GM12878 (cell line): ENCODE data around the gene QSOX1. TPM values are rescaled to one million over a fixed set of nuclear protein-coding genes. Genes with fewer than 3 reads are reported as not detected.

Source experiments
- ATAC-seq: fragments of 200-7000 bp; cut with Tn5 transposase; 3 replicates; pipeline ENCODE4 v1.9.1; 2020; ENCODE audit warnings: mild to moderate bottlenecking, moderate library complexity
- BruUV-seq: library from RNA; stranded (reverse); fragments of 400-500 nt; replicated peaks from 2 replicates; lab custom pipeline; 2021; lab: Mats Ljungman, UMichigan
- CTCF ChIA-PET: fragments of 300-600 bp; sonication (Branson Sonifier 250); formaldehyde crosslinking; extraction: SDS; loops from one replicate; lab custom pipeline; 2021; ENCODE audit warnings: inconsistent platforms; lab: Yijun Ruan, JAX
- POLR2A ChIA-PET: fragments of 350-600 bp; formaldehyde crosslinking; extraction: SDS; loops from one replicate; lab custom pipeline; 2021; ENCODE audit warnings: inconsistent platforms; lab: Charles Lee
- RAD21 ChIA-PET: fragments of 300-600 bp; sonication (Branson Sonifier 250); formaldehyde crosslinking; loops from one replicate; lab custom pipeline; 2023; ENCODE audit warnings: antibody characterized with exemption; ENCODE audit not compliant: unreplicated experiment; lab: Charles Lee
- SMC1A ChIA-PET: fragments of 300-600 bp; sonication (Branson Sonifier 250); formaldehyde crosslinking; loops from one replicate; lab custom pipeline; 2023; ENCODE audit not compliant: unreplicated experiment, uncharacterized antibody; lab: Charles Lee
- DNase-seq: peaks from one replicate; pipeline ENCODE4 v3.0.0-alpha.2; 2011; ENCODE audit warnings: low read depth, low spot score
- FAIRE-seq: peaks from 3 replicates; lab custom pipeline; 2011; peaks lifted over from hg19 to GRCh38; lab: Jason Lieb, UNC
- H2AFZ ChIP-seq: 2 replicates; pipeline ENCODE4 v1.6.0; 2011; ENCODE audit warnings: low read depth, low read length, control low read depth; ENCODE audit not compliant: control insufficient read depth
- H3K27ac ChIP-seq: 2 replicates; pipeline ENCODE4 v1.5.1; 2011; ENCODE audit warnings: control low read depth; ENCODE audit not compliant: control insufficient read depth, insufficient read depth
- H3K27me3 ChIP-seq, 2 experiments: replicated peaks in 1 of 2; 2 replicates each; pipeline versions ENCODE4 v1.6.0 to v1.6.1; 2011; ENCODE audit warnings: low read length in 1 of 2; ENCODE audit not compliant: control insufficient read depth in 2 of 2, insufficient read depth in 2 of 2
- H3K36me3 ChIP-seq, 2 experiments: 2 replicates each; pipeline ENCODE4 v1.5.1; 2011; ENCODE audit warnings: low read length in 1 of 2; ENCODE audit not compliant: control insufficient read depth in 2 of 2, insufficient read depth in 2 of 2
- H3K4me1 ChIP-seq: 2 replicates; pipeline ENCODE4 v1.6.1; 2011; ENCODE audit warnings: mild to moderate bottlenecking, low read length, moderate library complexity, mixed read lengths; ENCODE audit not compliant: control insufficient read depth, insufficient read depth
- H3K4me2 ChIP-seq: 2 replicates; pipeline ENCODE4 v1.6.0; 2011; ENCODE audit warnings: control low read depth; ENCODE audit not compliant: control insufficient read depth, insufficient read depth
- H3K4me3 ChIP-seq: fragments of 200-600 bp; sonication (generic); 2 replicates; pipeline ENCODE4 v1.5.1; 2016
- H3K79me2 ChIP-seq: 2 replicates; pipeline ENCODE4 v1.6.0; 2011; ENCODE audit warnings: low read length; ENCODE audit not compliant: control insufficient read depth, insufficient read depth
- H3K9ac ChIP-seq: 2 replicates; pipeline ENCODE4 v1.8.0; 2011; ENCODE audit warnings: low read length, control low read depth, mixed read lengths; ENCODE audit not compliant: control insufficient read depth, insufficient read depth
- H3K9me3 ChIP-seq: replicated peaks from 3 replicates; pipeline ENCODE4 v1.5.1; 2011; ENCODE audit warnings: mild to moderate bottlenecking, low read length; ENCODE audit not compliant: control insufficient read depth, insufficient read depth
- H4K20me1 ChIP-seq: 2 replicates; pipeline ENCODE4 v1.6.0; 2011; ENCODE audit not compliant: control insufficient read depth, insufficient read depth
- CHD4 ChIP-seq: fragments of 200-600 bp; sonication (generic); IDR thresholded peaks from 2 replicates; pipeline ENCODE4 v1.6.1; 2016; ENCODE audit warnings: mild to moderate bottlenecking
- CUX1 ChIP-seq: IDR thresholded peaks from 2 replicates; pipeline ENCODE4 v1.6.1; 2012; ENCODE audit warnings: improper control_type of control experiment, low read depth, low read length; ENCODE audit not compliant: insufficient replicate concordance
- KDM1A ChIP-seq: fragments of 200-600 bp; sonication (generic); IDR thresholded peaks from 2 replicates; pipeline ENCODE4 v1.6.1; 2016; ENCODE audit warnings: borderline replicate concordance
- MTA3 ChIP-seq: IDR thresholded peaks from 2 replicates; pipeline ENCODE4 v1.6.1; 2012; ENCODE audit warnings: low read length, inconsistent platforms, borderline replicate concordance
- MXI1 ChIP-seq: fragments of 150-350 bp; IDR thresholded peaks from 2 replicates; pipeline ENCODE4 v1.6.1; 2011; ENCODE audit warnings: low read depth, mild to moderate bottlenecking, inconsistent platforms, low read length, improper control_type of control experiment
- NR2F1 ChIP-seq: fragments of 450-650 bp; conservative IDR thresholded peaks from 2 replicates; pipeline ENCODE4 v1.6.1; 2017; ENCODE audit warnings: mild to moderate bottlenecking
- TCF12 ChIP-seq: IDR thresholded peaks from 2 replicates; pipeline ENCODE4 v1.6.1; 2011; ENCODE audit warnings: low read depth, mild to moderate bottlenecking, low read length
- ZBTB40 ChIP-seq: fragments of 450-650 bp; IDR thresholded peaks from 2 replicates; pipeline ENCODE4 v1.6.1; 2016; ENCODE audit warnings: mild to moderate bottlenecking, moderate library complexity, borderline replicate concordance
- WGBS: methylation state at CpG from one replicate; pipeline ENCODE4 v1.1.6; 2016; ENCODE audit warnings: low lambda C conversion rate; ENCODE audit not compliant: insufficient replicate concordance, insufficient coverage; ENCODE audit errors: missing lambda C conversion rate; 5-methylcytosine and 5-hydroxymethylcytosine counted together
- in situ Hi-C: fragments of 300-500 bp; cut with MboI; formaldehyde crosslinking; loops from 9 replicates; pipeline ENCODE4 v1.14.3; 2018; ENCODE audit warnings: mixed read lengths
- intact Hi-C: fragments of 100-400 bp; cut with micrococcal nuclease; formaldehyde crosslinking; loops from one replicate; pipeline ENCODE4 v1.14.2; 2022; ENCODE audit not compliant: unreplicated experiment
- polyA plus RNA-seq, 11 experiments: library from polyadenylated mRNA; depleted of rRNA in 4 of 11; unstranded in 6 of 11; stranded (reverse) in 5 of 11; fragments of >200 nt; fragmentation: Nextera tagmentation in 4 of 11; fragmentation: Illumina TruSeq in 1 of 11; extraction: Ambion mirVana in 4 of 11; extraction: Trizol in 1 of 11; gene quantifications; 1 replicate in 1 of 11; 2 replicates in 10 of 11; pipeline versions ENCODE4 v1.2.1 to v1.2.3, GENCODE V29; 2011 to 2016; ENCODE audit warnings: inconsistent platforms in 2 of 11, missing spikeins in 2 of 11, low read depth in 1 of 11
- total RNA-seq, 4 experiments: library from RNA; depleted of rRNA in 3 of 4; stranded (reverse); fragments of >200 nt in 3 of 4; fragmentation: Illumina TruSeq in 1 of 4; extraction: Trizol in 1 of 4; gene quantifications; 2 replicates each; pipeline versions ENCODE4 v1.2.1 to v1.2.3, GENCODE V29; 2013 to 2021

QSOX1 gene
- total and polyA plus RNA-seq, 10 of the 15 experiments (the other 5 are each of a cell fraction or from before 2014, with no cell fraction given): 1.8 to 31.3 (median 11.2) TPM

- BruUV-seq: no TSS peak
- intact Hi-C loops (no loop called here), in situ Hi-C loops (no loop called here)
- SMC1A ChIA-PET: no interaction called here
- no peak for DNase-seq
- H3K36me3 ChIP-seq: no peaks in the 10 kb centered on the region
- CTCF ChIA-PET: interaction anchor here (1.0 kb wide), 1 partner anchor 28 kb away, joined by 3 read pairs; no protein-coding TSS in a partner anchor
- no peaks in the 10 kb centered on the region for H4K20me1 ChIP-seq
- no peak for ATAC-seq
- no peak for TF ChIP-seq NR2F1
- TF ChIP-seq MXI1: no peak
- TF ChIP-seq CHD4: no peak
- TF ChIP-seq MTA3: no peak
- RAD21 ChIA-PET: no interaction called here
- no peak overlapping the region for H2AFZ ChIP-seq
- H3K9ac ChIP-seq: no peak overlapping the region
- H3K4me1 ChIP-seq: peaks cover 8% of the 10 kb centered on the region; the same call in 1 of the 2 replicates
- no peak overlapping the region for H3K27ac ChIP-seq
- 0% methylated on average over 1 of the region's 1 CpG for WGBS
- POLR2A ChIA-PET: no interaction called here
- H3K27me3 ChIP-seq: no peaks in the 10 kb centered on the region
- H3K79me2 ChIP-seq: no peaks in the 10 kb centered on the region; the same call in 1 of the 2 replicates
- H3K4me3 ChIP-seq: no peak overlapping the region
- FAIRE-seq: no peak
- H3K9me3 ChIP-seq: no peaks in the 10 kb centered on the region
- no peak overlapping the region for H3K4me2 ChIP-seq
Observed at GRCh38 chr1:180150982-180151381, 3.7 kb upstream of the QSOX1 start.

- H3K4me1 ChIP-seq: peaks cover 11% of the 10 kb centered on the region; the same call in 1 of the 2 replicates
- H3K4me2 ChIP-seq: no peak overlapping the region
- H4K20me1 ChIP-seq: no peaks in the 10 kb centered on the region
- no peak for FAIRE-seq
- H3K9me3 ChIP-seq: no peaks in the 10 kb centered on the region
- no peak overlapping the region for H3K9ac ChIP-seq
- BruUV-seq: no TSS peak
- H3K36me3 ChIP-seq: no peaks in the 10 kb centered on the region
- ChIA-PET RAD21 (no interaction called here), SMC1A (no interaction called here), POLR2A (no interaction called here), CTCF (no interaction called here)
- H3K79me2 ChIP-seq: no peaks in the 10 kb centered on the region; the same call in 1 of the 2 replicates
- no peak overlapping the region for H2AFZ ChIP-seq
- DNase-seq: no peak
- no peaks in the 10 kb centered on the region for H3K27me3 ChIP-seq
- intact Hi-C loops: no loop called here
- in situ Hi-C loops: no loop called here
- ATAC-seq: no peak
- no peak overlapping the region for H3K27ac ChIP-seq
- 33% methylated on average over 3 of the region's 3 CpGs for WGBS
- no peak overlapping the region for H3K4me3 ChIP-seq
- TF ChIP-seq CUX1: no peak
- TF ChIP-seq ZBTB40: no peak
- no peak for TF ChIP-seq MTA3
- no peak for TF ChIP-seq TCF12
- no peak for TF ChIP-seq KDM1A
Observed at GRCh38 chr1:180151508-180151907, 3.2 kb upstream of the QSOX1 start.
